Mucosa of rectum (tissue), 2 donors: ENCODE measurements around the gene GDPD5.

ENCODE experiments used
- H3K27ac ChIP-seq, 2 donors: one replicate each; pipeline ENCODE4 v1.7.0; 2013; ENCODE audit warnings: inconsistent platforms in 2 of 2, low read depth in 2 of 2, low read length in 2 of 2
- H3K27me3 ChIP-seq, 2 donors: one replicate each; pipeline ENCODE4 v1.7.0; 2013; ENCODE audit warnings: low read length in 2 of 2; ENCODE audit not compliant: control insufficient read depth in 2 of 2, insufficient read depth in 2 of 2
- H3K36me3 ChIP-seq, 2 donors: one replicate each; pipeline ENCODE4 v1.7.0; 2013; ENCODE audit warnings: low read length in 2 of 2; ENCODE audit not compliant: control insufficient read depth in 2 of 2, insufficient read depth in 2 of 2
- H3K4me1 ChIP-seq, 2 donors: one replicate each; pipeline ENCODE4 v1.7.0; 2013; ENCODE audit warnings: low read length in 2 of 2, mild to moderate bottlenecking in 1 of 2; ENCODE audit not compliant: control insufficient read depth in 2 of 2, insufficient read depth in 2 of 2
- H3K4me3 ChIP-seq, 2 donors: one replicate each; pipeline ENCODE4 v1.7.0; 2013; ENCODE audit warnings: low read length in 2 of 2
- H3K9ac ChIP-seq, 2 donors: one replicate each; pipeline ENCODE4 v1.7.0; 2013; ENCODE audit warnings: low read length in 2 of 2, low read depth in 1 of 2, mild to moderate bottlenecking in 1 of 2
- H3K9me3 ChIP-seq, 2 donors: one replicate each; pipeline ENCODE4 v1.7.0; 2013; ENCODE audit warnings: low read length in 2 of 2; ENCODE audit not compliant: control insufficient read depth in 2 of 2
- donor health status: healthy.
- donor health status: Normal muscosa, but diverticular disease.

Gene GDPD5

GRCh38 chr11:75429902-75430713 lies 95.6 kb downstream of the GDPD5 start:
- peak overlapping the region; percentile 24 to 49 for H3K9ac ChIP-seq
- H3K36me3 ChIP-seq, result no peaks in the 10 kb centered on the region
- peaks cover 15 to 21% of the 10 kb centered on the region in 2 donors for H3K4me1 ChIP-seq
- H3K27ac ChIP-seq, result peak overlapping the region; percentile 10 to 48
- peaks cover 28 to 35% of the 10 kb centered on the region in 2 donors for H3K27me3 ChIP-seq
- peak overlapping the region; percentile 56 to 61 for H3K4me3 ChIP-seq
- H3K9me3 ChIP-seq, result peaks cover 0 to 4% of the 10 kb centered on the region in 2 donors

- H3K36me3 ChIP-seq, result no peaks in the 10 kb centered on the region
- H3K4me1 ChIP-seq, result peaks cover 15 to 21% of the 10 kb centered on the region in 2 donors
- peak overlapping the region; percentile 10 to 48 for H3K27ac ChIP-seq
- H3K27me3 ChIP-seq, result peaks cover 28 to 35% of the 10 kb centered on the region in 2 donors
- peaks cover 0 to 4% of the 10 kb centered on the region in 2 donors for H3K9me3 ChIP-seq
- no peak overlapping the region for H3K9ac ChIP-seq
- H3K4me3 ChIP-seq, result peak overlapping the region in 1 of 2 donors; percentile 13
Measured at GRCh38 chr11:75429641-75429901, 96.2 kb downstream of the GDPD5 start.

GRCh38 chr11:75428989-75429640 lies 96.6 kb downstream of the GDPD5 start:
- Histone ChIP-seq H3K4me1 (peaks cover 15 to 21% of the 10 kb centered on the region in 2 donors), H3K9ac (no peak overlapping the region), H3K27ac (peak overlapping the region in 1 of 2 donors; percentile 10), H3K36me3 (no peaks in the 10 kb centered on the region), H3K9me3 (peaks cover 0 to 4% of the 10 kb centered on the region in 2 donors), H3K27me3 (peaks cover 28 to 34% of the 10 kb centered on the region in 2 donors), H3K4me3 (peak overlapping the region in 1 of 2 donors; percentile 72)

DNA sequence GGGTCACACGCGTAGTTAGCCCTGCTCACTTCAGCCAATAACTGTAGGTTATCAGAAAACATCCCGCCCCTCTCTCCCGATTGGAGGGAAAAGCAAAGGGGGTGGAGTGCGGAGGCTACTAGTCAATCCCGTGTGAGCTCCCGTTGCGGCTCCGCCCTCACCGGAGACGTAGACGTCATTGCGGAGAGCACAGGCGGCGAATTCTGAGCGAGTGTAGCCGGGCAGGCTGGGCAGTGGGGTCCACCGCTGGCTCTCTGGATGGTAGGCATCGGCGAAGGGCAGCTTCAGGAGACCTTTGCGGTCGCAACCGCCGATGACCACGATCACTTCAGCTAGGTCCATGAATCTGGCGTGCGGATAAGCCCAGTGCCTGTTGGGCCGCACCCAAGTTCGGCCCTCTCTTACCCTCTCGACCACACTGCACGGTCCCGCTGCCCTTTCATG lies 97.4 kb downstream of the GDPD5 start:
- Histone ChIP-seq H3K36me3 (peaks cover 0 to 3% of the 10 kb centered on the region in 2 donors), H3K27ac (no peak overlapping the region), H3K4me1 (peaks cover 15 to 21% of the 10 kb centered on the region in 2 donors), H3K9me3 (peaks cover 0 to 4% of the 10 kb centered on the region in 2 donors), H3K27me3 (peaks cover 27 to 28% of the 10 kb centered on the region in 2 donors), H3K9ac (no peak overlapping the region), H3K4me3 (peak overlapping the region; percentile 51 to 72)

DNA sequence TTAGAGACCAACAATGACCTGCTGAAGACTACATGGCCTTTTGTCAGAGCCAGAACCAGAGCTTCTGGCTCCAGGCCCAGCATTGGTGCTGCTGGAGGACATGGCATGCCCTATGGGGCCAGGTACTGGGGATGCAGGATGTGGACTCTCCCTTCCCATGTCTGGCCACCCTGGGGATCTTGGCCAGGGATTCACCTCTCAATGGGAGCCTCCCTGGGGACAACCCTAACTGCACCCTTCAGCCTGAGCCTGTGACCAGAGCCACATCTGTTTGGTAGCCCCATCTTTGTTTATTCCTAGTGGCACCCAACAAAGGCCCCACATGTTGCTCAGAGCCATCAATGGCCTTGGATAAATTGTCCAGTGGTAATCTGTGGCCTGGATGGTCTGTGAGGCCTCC lies 98.6 kb downstream of the GDPD5 start:
- Histone ChIP-seq H3K9me3 (peaks cover 0 to 4% of the 10 kb centered on the region in 2 donors), H3K36me3 (peaks cover 0 to 5% of the 10 kb centered on the region in 2 donors), H3K9ac (no peak overlapping the region), H3K4me1 (peaks cover 20 to 31% of the 10 kb centered on the region in 2 donors), H3K27ac (no peak overlapping the region), H3K4me3 (no peak overlapping the region), H3K27me3 (peaks cover 16 to 19% of the 10 kb centered on the region in 2 donors)

DNA sequence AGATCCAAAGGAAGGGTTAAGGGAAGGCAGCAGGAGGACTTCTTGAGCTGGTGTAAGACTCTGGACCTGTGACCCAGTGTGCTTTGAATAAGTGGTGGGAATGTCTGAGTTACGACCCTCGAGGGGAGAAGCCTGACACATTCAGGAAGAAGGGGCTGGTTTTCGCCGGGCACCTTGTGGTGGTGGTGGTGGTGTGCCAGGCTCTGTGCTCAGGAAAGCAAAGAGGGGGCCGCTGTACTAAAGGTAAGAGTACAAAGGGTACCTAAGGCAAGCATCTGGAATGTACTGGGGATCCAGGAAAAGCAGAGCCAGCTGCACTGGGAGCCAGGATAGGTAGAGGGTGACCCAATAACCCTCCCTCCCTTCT lies 99.0 kb downstream of the GDPD5 start:
- Histone ChIP-seq H3K27me3 (peaks cover 12 to 14% of the 10 kb centered on the region in 2 donors), H3K9me3 (peaks cover 0 to 4% of the 10 kb centered on the region in 2 donors), H3K4me1 (peaks cover 20 to 32% of the 10 kb centered on the region in 2 donors), H3K9ac (no peak overlapping the region), H3K27ac (no peak overlapping the region), H3K36me3 (peaks cover 0 to 5% of the 10 kb centered on the region in 2 donors), H3K4me3 (no peak overlapping the region)

DNA sequence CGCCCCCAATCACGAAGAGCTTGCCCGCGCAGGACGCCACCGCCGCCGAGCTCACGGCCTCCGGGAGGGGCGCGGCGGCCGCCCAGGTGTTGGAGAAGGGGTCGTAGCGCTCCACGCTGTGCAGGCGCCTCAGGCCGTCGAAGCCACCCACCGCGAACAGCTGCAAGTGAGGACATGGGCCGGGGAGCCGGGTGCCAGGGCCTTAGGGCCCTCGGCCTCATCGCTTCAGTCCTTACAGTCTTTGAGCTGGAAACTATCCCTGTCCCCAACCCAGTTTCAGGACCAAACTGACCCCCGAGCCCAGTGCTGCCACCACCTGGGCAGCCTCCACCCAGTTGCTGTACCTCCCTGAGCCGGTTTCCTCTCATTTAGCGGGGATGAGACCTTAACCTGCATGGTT lies 100.3 kb downstream of the GDPD5 start:
- peaks cover 0 to 5% of the 10 kb centered on the region in 2 donors for H3K36me3 ChIP-seq
- H3K27me3 ChIP-seq, result peaks cover 0 to 7% of the 10 kb centered on the region in 2 donors
- H3K9me3 ChIP-seq, result peaks cover 0 to 4% of the 10 kb centered on the region in 2 donors
- no peak overlapping the region for H3K27ac ChIP-seq
- H3K9ac ChIP-seq, result no peak overlapping the region
- H3K4me3 ChIP-seq, result no peak overlapping the region
- H3K4me1 ChIP-seq, result peaks cover 17 to 31% of the 10 kb centered on the region in 2 donors

DNA sequence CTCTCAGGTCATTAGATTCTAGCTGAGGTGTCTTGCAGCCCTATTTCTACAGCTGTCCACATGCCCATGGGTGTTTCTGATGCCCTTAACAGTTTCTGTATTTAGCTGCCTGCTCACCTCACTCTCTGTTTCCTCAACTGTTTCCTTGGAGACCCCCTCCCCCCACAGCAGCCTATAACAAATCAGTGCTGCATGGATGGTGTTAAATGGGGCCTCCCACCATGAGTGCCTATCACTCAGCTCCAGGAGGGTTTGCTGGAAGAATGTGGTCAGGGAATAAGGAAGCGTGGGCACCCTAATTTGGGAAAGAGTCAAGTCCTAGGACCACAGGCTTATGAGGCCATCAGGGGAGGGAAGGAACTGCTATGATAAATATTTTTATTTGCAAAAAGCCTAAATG lies 101.3 kb downstream of the GDPD5 start:
- Histone ChIP-seq H3K27me3 (peaks cover 0 to 5% of the 10 kb centered on the region in 2 donors), H3K9me3 (peaks cover 0 to under 1% of the 10 kb centered on the region in 2 donors), H3K4me1 (peaks cover 11 to 31% of the 10 kb centered on the region in 2 donors), H3K36me3 (peaks cover 0 to 5% of the 10 kb centered on the region in 2 donors), H3K4me3 (no peak overlapping the region), H3K9ac (no peak overlapping the region), H3K27ac (no peak overlapping the region)

DNA sequence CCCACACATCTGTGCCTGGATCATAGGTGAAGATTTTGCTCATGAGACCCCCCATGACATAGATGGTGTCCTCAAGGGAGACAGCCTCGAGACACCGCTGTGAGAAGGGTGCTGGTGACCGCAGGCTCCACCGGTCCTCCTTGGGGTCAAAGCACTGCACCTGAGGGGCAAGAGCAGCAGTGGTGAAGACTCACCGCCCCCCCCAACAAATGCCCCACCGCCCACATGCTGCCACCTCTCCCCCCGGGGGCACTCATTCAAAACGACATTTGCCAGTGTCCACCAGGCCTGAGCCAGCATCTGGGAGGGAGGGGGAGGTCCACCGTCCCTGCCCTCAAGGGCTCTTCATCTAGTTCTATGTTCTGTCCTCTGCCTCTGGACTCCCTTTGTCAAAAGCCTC lies 102.0 kb downstream of the GDPD5 start:
- Histone ChIP-seq H3K4me3 (no peak overlapping the region), H3K27me3 (peaks cover 0 to 2% of the 10 kb centered on the region in 2 donors), H3K4me1 (peaks cover 10 to 30% of the 10 kb centered on the region in 2 donors), H3K27ac (no peak overlapping the region), H3K9ac (no peak overlapping the region), H3K36me3 (peaks cover 0 to 5% of the 10 kb centered on the region in 2 donors), H3K9me3 (no peaks in the 10 kb centered on the region)
